Measurements from ENCODE around the gene SORCS2. TPM values are rescaled to one million over a fixed set of nuclear protein-coding genes. Genes with fewer than 3 reads are reported as not detected.

The SORCS2 gene
- total RNA-seq, 1 donor from 2014 or later, result not detected

- ChIA-PET CTCF (no interaction called here), POLR2A (no interaction called here)
- no peak overlapping the region for H3K27ac Mint-ChIP-seq
- H3K36me3 Mint-ChIP-seq (ENCODE audit: low read depth), result no peaks in the 10 kb centered on the region
- ATAC-seq (ENCODE audit: low read depth) (no peak), DNase-seq (no peak)
- intact Hi-C loops (cut with micrococcal nuclease), result no loop called here
- TF ChIP-seq, protein P1, sequence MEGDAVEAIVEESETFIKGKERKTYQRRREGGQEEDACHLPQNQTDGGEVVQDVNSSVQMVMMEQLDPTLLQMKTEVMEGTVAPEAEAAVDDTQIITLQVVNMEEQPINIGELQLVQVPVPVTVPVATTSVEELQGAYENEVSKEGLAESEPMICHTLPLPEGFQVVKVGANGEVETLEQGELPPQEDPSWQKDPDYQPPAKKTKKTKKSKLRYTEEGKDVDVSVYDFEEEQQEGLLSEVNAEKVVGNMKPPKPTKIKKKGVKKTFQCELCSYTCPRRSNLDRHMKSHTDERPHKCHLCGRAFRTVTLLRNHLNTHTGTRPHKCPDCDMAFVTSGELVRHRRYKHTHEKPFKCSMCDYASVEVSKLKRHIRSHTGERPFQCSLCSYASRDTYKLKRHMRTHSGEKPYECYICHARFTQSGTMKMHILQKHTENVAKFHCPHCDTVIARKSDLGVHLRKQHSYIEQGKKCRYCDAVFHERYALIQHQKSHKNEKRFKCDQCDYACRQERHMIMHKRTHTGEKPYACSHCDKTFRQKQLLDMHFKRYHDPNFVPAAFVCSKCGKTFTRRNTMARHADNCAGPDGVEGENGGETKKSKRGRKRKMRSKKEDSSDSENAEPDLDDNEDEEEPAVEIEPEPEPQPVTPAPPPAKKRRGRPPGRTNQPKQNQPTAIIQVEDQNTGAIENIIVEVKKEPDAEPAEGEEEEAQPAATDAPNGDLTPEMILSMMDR (IDR thresholded peaks at IDR 0.05), result no peak
- no peaks in the 10 kb centered on the region for H3K27me3 Mint-ChIP-seq
- no peaks in the 10 kb centered on the region for H3K4me1 Mint-ChIP-seq
- no peak overlapping the region for H3K4me3 Mint-ChIP-seq
- H3K9me3 Mint-ChIP-seq, result peaks cover 3% of the 10 kb centered on the region
Observed at GRCh38 chr4:7640136-7640535, 447.8 kb downstream of the SORCS2 start.

- Mint-ChIP-seq H3K27ac (no peak overlapping the region), H3K9me3 (peaks cover 3% of the 10 kb centered on the region), H3K36me3 (ENCODE audit: low read depth) (no peaks in the 10 kb centered on the region), H3K4me3 (no peak overlapping the region), H3K27me3 (peaks cover under 1% of the 10 kb centered on the region), H3K4me1 (no peaks in the 10 kb centered on the region)
- intact Hi-C loops (cut with micrococcal nuclease), result no loop called here
- TF ChIP-seq, protein P1 (IDR thresholded peaks at IDR 0.05), result no peak
- no peak for DNase-seq
- POLR2A ChIA-PET, result no interaction called here
- no peak for ATAC-seq (ENCODE audit: low read depth)
- CTCF ChIA-PET, result no interaction called here
Observed at GRCh38 chr4:7641712-7642111, 449.4 kb downstream of the SORCS2 start.

DNA sequence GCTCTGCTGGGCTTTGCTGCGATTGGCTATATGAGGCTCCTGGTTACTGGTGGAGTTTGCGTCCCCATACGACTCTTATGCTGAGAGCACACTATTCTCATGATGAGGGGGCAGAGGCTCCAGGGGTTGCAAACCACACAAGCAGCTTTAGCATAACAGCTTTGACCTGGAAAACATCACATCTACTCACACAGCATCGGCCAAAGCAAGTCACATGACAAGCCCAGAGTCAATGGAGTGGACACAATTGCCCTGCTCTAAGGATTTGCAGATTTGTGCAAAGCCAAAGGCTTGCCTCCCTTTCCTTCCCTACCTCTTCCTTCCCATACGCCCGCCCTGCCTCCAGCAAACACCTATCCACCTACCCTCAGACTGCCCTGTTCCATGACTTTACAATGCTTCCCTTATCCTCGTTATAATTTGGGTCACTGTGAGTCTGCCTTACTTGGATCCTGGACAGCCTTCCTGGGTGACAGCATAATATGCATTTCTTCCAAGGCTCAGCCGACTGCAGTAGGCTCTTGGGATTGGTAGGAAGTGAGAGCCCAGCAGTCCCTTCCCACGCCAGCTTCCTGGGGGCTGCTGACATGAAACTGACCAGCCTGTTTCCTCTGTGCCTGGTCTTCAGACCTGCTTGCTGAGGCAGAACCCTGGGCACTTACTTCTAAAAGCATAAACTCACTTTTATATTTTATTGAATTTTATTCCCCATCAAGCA, 450.6 kb downstream of the SORCS2 start:
- no peaks in the 10 kb centered on the region for H3K36me3 Mint-ChIP-seq (ENCODE audit: low read depth)
- H3K27ac Mint-ChIP-seq, result no peak overlapping the region
- ATAC-seq (ENCODE audit: low read depth) (no peak), DNase-seq (no peak)
- TF ChIP-seq, protein P1 (IDR thresholded peaks at IDR 0.05), result no peak
- H3K27me3 Mint-ChIP-seq, result peaks cover 4% of the 10 kb centered on the region
- ChIA-PET POLR2A (no interaction called here), CTCF (no interaction called here)
- H3K4me1 Mint-ChIP-seq, result no peaks in the 10 kb centered on the region
- peaks cover 3% of the 10 kb centered on the region for H3K9me3 Mint-ChIP-seq
- intact Hi-C loops (cut with micrococcal nuclease), result no loop called here
- H3K4me3 Mint-ChIP-seq, result no peak overlapping the region

DNA sequence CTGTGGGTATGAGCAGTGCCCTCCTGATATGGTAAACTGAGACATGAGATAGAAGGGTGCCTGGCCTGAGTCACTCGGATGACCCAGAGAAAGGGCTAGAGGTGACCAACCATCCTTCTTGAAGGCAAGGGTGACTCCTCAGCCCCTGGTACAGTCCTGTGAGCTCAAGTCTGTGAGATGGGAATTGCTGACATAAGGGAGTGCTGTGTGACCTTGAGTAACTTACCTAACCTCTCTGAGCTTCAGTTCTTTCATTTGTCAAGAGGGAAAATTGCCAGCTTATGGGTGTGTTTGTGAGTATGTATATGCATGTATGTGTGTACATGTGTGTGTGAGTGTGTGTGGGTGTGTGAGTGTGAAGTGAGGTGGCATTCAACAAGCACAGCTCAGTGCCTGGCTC, 452.8 kb downstream of the SORCS2 start:
- Mint-ChIP-seq H3K4me1 (peaks cover 11% of the 10 kb centered on the region), H3K36me3 (ENCODE audit: low read depth) (no peaks in the 10 kb centered on the region), H3K27ac (no peak overlapping the region), H3K27me3 (peaks cover 7% of the 10 kb centered on the region), H3K4me3 (no peak overlapping the region), H3K9me3 (peaks cover 3% of the 10 kb centered on the region)
- intact Hi-C loops (cut with micrococcal nuclease), result no loop called here
- no peak for ATAC-seq (ENCODE audit: low read depth)
- POLR2A ChIA-PET, result no interaction called here
- CTCF ChIA-PET, result no interaction called here
- TF ChIP-seq, protein P1 (IDR thresholded peaks at IDR 0.05), result no peak
- DNase-seq, result no peak

- Mint-ChIP-seq H3K36me3 (ENCODE audit: low read depth) (no peaks in the 10 kb centered on the region), H3K4me3 (no peak overlapping the region), H3K27me3 (peaks cover 9% of the 10 kb centered on the region), H3K9me3 (peaks cover 3% of the 10 kb centered on the region), H3K27ac (no peak overlapping the region), H3K4me1 (peaks cover 14% of the 10 kb centered on the region)
- ChIA-PET POLR2A (no interaction called here), CTCF (no interaction called here)
- ATAC-seq (ENCODE audit: low read depth) (no peak), DNase-seq (no peak)
- intact Hi-C loops (cut with micrococcal nuclease), result no loop called here
- TF ChIP-seq, protein P1 (IDR thresholded peaks at IDR 0.05), result no peak
Observed at GRCh38 chr4:7645956-7646355, 453.6 kb downstream of the SORCS2 start.

Measured in activated B cell treated with CpG ODN at 0.5 μM for 24 hours (primary cell).